ENCODE results near the gene BLTP2.
"Not testable (repeated sequence)": the region's sequence is repeated elsewhere in the genome, so short reads cannot be mapped to it uniquely, and the experiment has no call there.

Gene BLTP2

DNA sequence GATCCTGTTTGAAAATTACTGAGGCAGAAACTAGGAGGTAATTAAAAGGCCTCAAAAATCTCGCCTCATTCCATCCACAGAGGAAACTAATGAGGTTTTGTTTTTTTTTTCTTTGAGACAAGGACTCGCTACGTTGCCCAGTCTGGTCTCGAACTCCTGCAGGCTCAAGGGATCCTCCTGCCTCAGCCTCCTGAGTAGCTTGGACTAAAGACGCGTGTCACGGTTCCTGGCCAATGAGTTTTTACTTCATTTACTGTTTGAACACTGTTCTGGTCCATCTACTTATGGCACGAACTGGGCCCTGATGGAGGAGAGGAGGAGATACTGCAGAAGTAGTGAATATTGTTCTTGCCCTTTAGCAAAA, 600 bp upstream of the BLTP2 start:
- DNase-seq: no peak

DNA sequence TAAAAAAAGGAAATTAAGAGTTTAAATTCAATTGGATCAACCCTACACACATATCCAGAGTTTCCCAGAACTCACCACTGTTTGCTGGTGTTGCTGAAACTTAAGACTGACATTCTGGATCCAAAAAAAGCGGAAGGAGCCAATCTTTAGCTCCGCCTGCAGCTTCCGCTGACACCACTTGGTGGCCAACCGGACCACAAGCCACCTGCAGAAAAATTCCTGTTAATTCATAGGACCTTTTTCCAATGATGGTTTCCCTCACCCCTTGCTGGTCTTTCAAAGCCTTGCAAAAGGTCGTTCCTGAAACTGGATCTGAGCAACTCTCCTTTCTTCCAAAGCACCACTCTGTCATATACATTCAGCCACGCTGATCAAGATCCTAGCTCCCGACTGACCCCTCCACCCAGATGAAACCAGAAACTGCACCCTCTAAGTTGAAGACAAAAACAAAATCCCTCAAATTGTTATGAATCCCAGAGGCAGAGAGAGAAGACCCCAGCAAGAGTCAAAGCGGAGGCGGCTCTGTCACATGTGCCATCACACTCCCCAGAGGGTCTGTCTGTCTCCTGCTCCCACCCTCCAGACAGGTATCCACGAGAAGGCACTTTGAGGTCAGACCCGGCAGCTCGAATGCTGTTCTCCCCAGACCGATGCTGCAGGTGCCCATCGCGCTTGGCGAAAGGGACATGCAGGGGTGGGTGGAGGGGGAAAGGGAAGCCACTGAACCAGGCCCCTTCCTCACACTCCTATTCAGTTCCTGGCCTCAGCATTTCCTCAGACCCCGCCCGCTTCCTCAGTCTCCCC, 773 bp downstream of the BLTP2 start:
- peak; percentile 16 for DNase-seq

DNA sequence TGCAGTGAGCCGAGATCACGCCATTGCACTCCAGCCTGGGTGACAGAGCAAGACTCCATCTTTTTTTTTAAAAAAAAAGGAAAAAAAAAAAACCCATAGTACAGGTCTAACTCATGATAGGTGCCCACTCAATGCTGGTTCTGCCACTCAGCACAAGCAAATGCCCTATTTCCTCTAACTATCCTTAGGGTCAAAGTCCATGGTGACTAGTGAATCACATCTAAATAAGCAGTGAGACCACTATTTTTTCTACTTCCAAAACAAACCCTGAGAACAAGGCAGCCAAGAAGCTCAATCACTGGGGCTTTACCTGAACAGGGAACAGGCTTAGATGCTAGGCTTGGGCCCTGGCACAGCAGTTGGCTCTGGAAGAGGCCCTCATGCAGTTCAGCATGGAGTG, 3.4 kb downstream of the BLTP2 start:
- DNase-seq: no peak

DNA sequence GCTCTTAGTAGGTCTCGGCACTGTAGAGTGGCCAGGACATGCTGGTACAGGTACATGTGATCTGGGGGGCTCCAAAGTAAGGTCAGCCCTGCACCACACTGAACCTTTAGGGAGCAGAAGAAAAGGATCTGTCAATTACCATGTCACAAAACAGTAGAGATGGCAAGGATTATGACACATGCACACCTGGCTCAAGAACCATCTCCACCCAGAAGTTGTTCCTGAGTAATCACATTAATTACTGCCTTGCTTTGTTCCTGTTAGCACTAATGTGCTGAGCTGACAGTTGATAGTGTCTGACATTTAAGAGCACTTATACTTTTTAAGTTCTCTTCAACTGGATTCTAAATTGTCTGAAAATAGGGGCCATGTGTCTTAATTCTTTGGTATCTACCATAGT, 9.5 kb downstream of the BLTP2 start:
- DNase-seq: no peak

DNA sequence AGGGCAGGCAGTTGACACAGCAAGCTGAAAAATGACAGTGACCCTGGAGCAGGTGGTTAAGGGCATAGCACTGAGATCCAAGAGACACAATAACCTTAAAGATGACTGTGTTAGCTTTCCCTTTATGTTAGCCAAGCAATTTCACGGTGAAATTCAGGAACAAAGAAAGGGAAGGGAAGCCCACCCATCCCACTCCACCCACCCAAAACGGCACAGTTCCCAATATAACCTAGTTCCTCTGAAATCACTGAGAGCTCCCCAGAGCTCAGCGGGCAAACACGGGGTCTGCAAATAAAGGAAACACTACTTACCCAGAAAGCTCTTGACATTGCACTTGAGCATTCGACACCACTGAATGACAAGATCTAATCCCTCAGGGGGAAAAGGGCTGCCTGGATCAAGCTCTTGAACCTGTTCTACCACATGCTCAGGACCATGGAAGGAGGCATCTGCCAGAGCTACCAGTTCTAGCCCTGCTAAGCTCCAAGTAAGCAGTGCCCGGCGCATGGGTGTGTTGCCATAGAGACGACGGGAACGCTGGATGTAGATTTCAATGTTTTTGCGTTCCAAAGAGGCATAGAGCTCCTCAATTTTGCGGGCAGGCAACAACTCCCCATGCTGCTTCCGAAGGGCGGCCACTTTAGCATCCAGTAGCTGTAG, 10.6 kb downstream of the BLTP2 start:
- DNase-seq: no peak

DNA sequence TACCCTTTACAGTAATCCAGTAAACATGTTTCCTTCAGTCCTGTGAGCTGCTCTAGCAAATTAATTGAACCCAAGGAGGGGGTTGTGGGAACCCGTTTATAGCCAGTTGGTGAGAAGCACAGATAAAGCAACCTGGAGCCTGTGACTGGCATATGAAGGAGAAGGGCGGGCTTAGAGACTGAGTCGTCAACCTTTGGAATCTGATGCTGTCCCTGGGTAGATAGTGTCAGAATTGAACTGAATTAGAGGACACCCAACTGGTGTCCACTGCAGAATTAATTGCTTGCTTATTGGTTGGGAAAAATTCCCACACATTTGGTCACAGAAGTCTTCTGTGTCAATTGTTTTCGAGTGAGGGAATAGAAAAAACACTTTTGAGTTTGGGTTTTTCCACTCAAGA, 18.1 kb downstream of the BLTP2 start:
- DNase-seq: no peak

DNA sequence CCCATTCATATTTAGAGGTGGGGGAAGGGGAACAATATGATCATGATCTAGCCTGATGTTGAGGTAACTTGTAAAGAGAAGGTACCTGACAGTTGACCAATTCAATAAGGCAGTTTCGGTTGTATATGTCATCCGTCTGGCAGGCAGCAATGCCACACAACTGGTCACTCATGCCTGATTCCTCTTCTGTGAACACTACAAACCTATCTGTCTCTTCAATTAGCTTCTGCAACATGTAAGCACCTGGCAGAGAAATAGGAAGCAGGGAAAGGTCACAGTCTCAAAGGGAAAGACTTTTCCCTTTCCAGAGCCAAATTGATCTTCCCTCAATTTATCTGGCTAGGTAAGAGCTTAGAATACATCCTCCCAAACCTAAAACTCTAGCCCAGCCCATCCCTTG, 20.8 kb downstream of the BLTP2 start:
- DNase-seq: no peak

DNA sequence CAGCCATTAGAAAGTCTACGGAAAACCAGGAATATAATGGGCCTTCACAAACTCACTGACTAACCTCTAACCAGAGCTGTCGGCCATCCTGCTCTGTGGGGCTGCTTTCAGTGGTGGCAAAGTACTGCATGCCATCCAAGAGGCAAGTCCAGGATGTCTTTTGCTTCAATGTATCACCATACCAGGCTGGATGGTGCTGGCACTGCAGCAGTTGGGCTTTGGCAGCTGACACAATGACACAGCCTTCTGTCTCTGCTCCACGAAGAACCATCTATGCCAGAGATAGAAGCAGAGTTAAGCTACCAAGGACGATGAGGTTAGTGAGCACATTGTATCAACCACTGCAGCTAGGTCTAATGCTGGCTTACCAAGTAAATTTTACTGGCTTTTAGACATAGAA, 21.3 kb downstream of the BLTP2 start:
- DNase-seq: no peak

DNA sequence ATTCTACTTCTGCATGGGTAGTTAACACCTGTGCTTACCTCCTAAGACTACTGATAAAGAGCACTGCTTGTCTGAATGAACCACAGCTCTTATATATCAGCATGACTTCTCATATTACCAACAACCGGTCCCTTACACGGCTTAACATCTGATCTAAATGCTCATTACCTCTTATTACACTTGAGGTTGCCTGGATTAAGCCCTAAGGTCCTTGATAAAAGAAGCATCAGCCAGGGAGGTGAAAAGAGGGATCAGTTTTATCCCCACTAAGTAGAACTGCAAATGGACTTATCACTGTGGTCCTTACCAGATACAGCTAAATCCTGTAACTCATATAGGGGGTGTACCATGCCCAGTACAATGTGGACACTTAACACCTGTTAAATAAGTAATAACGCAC, 22.8 kb downstream of the BLTP2 start:
- no peak for DNase-seq

DNA sequence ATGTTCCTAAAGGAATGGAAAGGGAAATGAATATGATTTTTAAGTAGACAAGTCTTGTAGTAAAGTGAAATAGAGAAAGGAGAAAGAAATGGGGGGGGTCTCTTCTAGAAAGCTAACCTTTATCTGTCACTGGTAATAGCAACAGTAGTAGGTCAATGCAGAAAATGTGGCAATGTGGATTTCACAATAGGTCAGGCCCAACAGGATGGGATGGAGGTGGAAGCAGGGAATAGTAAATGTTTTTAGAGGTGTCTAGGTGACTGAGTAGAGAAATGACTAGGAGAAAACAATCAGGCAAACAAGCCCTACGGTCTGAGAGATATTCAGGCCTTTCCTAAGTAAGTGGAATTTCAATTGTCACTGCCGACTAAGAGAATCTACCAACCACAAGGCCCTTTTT, 24.9 kb downstream of the BLTP2 start:
- no peak for DNase-seq

DNA sequence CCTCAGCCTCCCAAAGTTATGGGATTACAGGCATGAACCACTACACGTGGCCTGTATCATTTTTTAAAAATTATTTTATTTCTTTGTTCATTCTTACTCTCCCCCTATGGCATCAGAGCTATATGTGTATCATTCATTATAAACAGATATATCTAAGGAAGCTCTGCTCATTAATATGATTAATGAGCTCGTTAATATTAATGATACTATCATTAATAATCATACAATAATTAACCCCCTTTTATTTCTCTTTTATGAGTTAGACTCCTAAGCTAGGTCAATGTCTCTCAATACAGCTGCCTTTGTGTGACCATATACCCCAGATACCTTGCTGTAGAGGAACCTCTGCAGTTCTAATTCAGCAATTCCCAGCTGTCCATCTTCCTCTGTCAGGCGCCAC, 26.5 kb downstream of the BLTP2 start:
- DNase-seq: no peak

DNA sequence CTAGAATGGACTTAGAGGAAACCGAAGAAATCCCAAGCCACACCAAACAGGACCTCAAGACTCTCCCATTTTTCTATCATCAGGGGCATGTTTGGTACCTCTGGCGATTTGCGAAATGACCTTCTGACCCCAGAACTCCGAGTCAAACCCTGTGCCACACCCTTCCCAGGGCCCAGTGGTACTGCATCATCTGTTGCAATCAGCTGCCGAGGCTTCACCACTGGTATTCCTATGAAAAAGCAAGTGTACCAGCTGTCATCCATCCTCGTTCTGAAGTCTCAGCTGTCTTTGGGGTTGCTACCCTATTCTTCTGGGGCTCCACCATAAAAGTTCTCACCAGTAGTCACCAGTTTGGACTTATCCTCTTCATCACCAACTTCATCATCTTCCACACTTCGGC, 28.7 kb downstream of the BLTP2 start:
- no peak for DNase-seq

DNA sequence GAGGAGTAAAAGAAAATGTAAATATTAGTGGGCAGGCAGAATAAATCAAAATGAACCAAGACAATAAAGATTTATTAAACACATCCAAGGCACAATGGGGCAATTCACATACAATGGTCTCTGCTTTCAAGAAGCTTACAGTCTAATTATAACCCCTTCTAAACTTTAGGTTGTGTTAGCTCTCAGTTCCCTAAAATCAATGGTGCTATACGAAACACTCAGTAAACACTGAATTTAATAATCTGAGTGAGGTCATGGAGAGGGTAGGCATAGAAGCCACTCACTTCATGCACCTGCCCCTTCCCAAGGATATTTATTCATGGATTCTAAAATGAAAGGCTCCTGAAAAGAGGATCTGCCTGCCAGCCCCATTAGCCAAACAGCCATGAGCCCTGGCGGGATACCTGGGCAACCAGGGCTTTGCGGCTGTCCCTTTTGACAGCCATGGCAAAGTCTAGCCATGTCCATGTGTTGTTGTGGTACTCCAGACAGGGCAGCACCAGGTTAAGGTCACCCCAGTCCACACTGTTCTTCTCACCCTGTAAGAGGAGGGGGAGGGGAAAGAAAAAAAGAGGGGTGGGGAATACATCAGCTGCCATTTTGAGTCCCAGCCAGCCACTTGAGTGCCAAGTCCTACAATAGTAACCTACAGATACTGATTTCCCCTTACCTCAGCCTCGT, 29.6 kb downstream of the BLTP2 start:
- DNase-seq: no peak

DNA sequence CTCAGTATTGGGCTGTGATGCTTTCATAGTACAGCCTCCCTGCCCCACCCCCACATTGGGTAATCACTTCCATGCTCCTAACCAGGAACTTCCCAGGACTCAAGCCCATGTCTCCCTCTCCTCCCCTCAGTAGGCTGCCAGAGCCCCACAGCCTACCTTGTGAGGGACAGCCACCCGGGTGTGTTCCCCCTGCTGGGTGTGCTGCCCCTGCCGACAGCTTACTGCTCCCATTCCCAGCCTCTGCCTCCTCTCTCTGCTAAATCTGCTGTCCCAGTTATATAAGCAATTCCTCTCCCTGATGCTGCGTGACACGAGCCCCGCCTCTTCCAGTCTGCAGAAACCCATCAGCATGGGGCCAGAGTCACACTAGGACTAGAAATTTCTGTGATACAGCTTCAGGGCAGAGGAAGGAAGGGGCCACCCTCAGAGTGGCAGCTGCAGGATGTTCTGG, 31.0 kb downstream of the BLTP2 start, which contains the start of gene RSKR:
Gene RSKR, minus strand, starts transcription at position 255 of the 451 bp plus-strand sequence. Its CDS starts 24 bp downstream, at position 231.
- no peak for DNase-seq

DNA sequence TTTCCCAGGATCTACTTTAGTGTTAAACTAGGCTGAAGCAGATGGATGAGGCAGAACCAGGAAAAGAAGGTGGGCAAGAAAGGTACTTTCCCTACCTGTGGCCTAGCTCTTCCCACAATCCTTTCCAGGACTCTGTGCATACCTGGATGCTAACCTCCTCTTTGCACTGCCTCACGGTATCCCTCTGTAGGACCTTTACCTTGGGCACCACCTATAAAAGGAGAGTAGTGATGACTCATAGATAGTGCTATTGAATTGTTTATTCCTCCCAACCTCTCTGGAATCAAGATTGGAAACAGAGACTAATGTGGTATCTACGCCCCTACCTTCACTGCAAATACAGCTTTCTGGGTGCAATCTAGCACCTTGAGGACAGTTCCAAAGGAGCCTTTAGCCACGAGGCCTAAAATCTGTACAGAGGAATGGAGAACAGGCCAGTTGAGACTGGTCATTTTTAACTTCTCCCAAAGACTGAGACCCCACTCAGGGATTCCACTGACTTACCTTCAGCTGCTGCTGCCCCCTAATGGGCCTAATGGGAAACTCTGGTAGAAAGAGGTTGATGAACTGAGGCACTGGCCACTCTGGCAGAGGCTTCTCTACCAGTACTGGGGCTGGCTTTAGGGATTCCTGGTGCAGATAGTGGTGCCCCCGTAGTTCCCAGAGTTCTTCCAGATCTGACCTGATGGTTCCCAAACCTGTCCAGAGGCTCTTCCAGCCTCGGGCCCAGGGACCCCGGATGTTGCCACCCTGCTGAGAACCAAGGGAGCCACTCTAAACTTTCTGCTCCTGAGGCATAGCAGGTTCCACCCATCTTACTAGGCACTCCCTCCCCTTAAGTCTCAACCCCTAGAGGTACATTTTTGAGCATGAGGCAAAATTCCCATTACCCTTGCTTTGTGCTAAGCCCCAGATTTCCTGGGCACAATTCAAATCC, 31.8 kb downstream of the BLTP2 start:
- no peak for DNase-seq

DNA sequence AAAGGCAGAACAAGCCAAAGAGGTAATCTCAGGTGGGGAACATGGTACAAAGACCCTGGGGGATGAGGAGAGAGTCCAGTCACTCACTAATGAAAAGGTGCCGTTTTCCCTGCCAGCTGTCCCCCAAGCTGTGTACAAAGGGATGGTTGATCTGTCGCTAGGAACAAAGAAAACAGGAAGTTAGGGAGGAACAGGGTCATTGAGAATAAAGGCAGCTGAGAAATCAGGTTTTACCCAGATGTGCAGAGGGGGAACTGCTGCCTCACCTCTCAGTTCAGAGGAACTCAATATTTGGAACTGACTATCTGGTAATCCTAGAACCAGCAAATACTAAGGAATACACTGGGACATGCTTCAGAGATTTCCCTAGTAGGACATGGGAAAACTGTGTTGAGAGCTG, 32.4 kb downstream of the BLTP2 start:
- DNase-seq: no peak

DNA sequence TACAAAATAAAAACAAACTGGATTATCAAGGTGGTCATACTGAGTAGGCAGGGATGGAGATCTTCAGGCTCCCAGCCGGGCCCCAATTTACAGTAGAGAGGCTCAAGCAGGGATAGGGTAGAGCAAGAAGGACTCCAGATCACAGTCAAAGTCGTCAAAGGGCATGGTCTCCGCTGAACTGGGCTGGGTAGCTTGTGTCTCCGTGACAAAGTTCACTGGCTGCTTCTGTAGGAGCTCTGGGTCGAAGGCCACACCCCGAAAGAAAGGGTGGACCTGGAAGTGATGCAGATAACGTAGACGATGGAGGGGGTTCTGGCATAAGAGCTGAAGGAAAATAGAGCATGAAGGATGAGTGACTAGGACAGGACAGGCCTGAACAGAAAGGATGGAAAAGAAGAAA, 34.6 kb downstream of the BLTP2 start:
- no peak for DNase-seq

DNA sequence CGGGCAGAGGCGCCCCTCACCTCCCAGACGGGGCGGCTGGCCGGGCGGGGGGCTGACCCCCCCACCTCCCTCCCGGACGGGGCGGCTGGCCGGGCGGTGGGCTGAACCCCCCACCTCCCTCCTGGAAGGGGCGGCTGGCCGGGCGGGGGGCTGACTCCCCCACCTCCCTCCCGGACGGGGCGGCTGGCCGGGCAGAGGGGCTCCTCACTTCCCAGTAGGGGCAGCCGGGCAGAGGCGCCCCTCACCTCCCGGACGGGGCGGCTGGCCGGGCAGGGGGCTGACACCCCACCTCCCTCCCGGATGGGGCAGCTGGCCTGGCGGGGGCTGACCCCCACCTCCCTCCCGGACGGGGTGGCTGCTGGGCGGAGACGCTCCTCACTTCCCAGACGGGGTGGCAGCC, 40.9 kb downstream of the BLTP2 start:
- not testable (repeated sequence) for DNase-seq

DNA sequence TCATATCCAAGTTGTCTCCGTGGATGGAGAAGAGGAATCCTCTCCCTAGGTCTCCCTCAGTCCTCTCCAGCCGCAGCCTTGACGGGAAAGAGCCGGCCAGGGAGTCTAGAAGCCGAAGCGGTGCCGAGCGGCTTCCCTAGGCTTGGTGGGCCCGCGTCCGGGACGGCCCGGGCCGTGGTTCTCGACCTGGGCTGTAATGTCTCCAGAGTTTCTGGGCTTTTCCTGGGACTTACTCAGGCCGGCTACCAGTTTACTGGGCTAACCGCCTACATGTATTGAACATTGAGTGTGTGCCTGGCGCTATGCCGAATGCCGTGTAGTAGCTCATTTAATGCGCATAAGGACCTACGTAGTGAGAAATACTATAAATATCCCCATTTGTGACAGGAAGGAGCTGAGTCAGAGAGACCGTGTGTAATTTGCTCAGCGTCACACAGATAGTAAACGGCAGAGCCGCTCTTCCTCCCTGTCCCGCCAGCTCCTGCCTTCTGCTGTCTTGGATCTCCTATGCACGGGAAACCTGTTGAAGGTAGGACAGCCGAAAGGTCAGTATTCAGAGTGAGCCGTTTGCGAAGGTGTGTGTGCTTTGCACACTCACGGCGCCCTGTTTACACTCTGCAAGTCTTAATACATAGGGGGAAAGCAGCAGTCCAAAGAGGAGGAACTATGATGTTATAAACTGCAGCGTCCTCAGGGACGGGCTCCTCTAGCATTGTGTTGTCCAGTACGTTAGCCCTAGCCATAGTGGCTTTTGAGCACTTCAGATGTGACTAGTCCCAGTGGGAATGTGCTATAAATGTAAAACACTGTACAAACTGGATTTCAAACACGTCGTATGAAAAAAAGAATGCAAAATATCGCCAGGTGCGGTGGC, 45.4 kb downstream of the BLTP2 start:
- DNase-seq: peak; percentile 58

DNA sequence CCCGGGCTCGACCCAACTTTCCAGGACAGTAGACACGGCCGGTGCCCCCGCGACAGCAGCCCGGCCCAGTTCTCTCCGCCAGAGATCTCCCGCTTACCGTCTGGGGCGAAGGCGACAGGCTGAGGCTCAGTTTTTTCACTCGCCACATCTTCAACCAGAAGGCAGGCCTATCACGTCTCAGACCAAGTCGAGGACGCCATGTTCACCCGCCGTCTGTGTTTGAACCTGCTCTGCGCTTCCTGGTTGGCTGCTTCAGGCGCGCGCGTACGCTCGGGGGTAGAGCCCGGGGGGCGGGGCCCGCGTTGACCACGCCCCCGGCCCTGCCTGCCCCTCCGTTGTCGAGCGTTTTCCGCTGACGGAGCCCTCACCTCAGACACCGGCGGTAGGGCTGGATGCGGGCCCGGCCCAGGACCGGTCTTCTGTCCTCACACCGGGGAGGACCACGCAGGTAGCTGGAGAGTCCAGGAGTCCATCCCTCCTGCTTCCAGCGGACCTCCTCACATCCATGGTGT, 46.1 kb downstream of the BLTP2 start, which contains the start of gene SPAG5:
Gene SPAG5, minus strand, starts transcription at position 227 of the 512 bp plus-strand sequence. Its CDS starts 79 bp downstream, at position 148.
- DNase-seq: peak; percentile 92

DNA sequence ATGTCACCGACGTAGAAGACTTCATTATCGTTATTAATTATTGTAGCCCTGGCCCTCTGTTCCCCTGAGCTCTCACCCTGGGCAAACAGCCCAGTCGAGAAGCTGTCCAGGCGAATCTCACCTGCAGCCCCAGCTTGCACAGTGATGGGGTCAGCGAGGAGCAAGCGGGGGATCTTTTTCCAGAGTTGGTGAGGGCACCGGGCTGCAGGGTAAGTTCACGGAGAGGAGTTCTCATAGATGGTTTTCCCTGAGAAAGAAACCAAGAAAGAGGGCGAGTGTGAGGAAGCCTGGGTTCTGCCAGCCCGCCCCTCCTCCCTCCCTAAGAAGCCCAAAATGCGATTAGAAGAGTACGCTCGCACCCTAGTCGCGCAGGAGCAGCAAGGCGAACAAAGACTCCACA, 46.6 kb downstream of the BLTP2 start:
- no peak for DNase-seq

All from NCI-H2171 (cell line).